NCI-H128 (cell line): ENCODE data around the gene PAQR3.
"Not testable (repeated sequence)": the region's sequence is repeated elsewhere in the genome, so short reads cannot be mapped to it uniquely, and the experiment has no call there.

Source experiments
- DNase-seq: peaks from one replicate; lab custom pipeline; 2025; ENCODE audit not compliant: unreplicated experiment; lab: John Stamatoyannopoulos, UW

PAQR3 gene

GRCh38 chr4:78930016-78930629 is 9.1 kb downstream of the PAQR3 start:
- DNase-seq: no peak

GRCh38 chr4:78928835-78929234 is 10.4 kb downstream of the PAQR3 start:
- DNase-seq: no peak

GRCh38 chr4:78926826-78927225 is 12.4 kb downstream of the PAQR3 start:
- no peak for DNase-seq

GRCh38 chr4:78923464-78924312 is 15.6 kb downstream of the PAQR3 start:
- no peak for DNase-seq

GRCh38 chr4:78922207-78922606 is 17.0 kb downstream of the PAQR3 start:
- DNase-seq: no peak

- no peak for DNase-seq
These were observed 28.6 kb downstream of the PAQR3 start for GRCh38 chr4:78910612-78911011.

- DNase-seq: not testable (repeated sequence)
These were observed 30.3 kb downstream of the PAQR3 start for GRCh38 chr4:78908974-78909373.

- DNase-seq: no peak
These were observed 31.6 kb downstream of the PAQR3 start for GRCh38 chr4:78907638-78908037.

GRCh38 chr4:78904143-78904542 is 35.1 kb downstream of the PAQR3 start:
- DNase-seq: no peak

GRCh38 chr4:78902298-78902697 is 36.9 kb downstream of the PAQR3 start:
- no peak for DNase-seq

- DNase-seq: no peak
These were observed 37.4 kb downstream of the PAQR3 start for GRCh38 chr4:78901882-78902281.

- DNase-seq: no peak
These were observed 39.9 kb downstream of the PAQR3 start for GRCh38 chr4:78899302-78899701.

GRCh38 chr4:78889955-78890354 is 49.3 kb downstream of the PAQR3 start:
- DNase-seq: no peak

- no peak for DNase-seq
These were observed 53.6 kb downstream of the PAQR3 start for GRCh38 chr4:78885598-78885997.

GRCh38 chr4:78880874-78881492 is 58.3 kb downstream of the PAQR3 start:
- DNase-seq: no peak

- no peak for DNase-seq
These were observed 61.2 kb downstream of the PAQR3 start for GRCh38 chr4:78878031-78878430.

GRCh38 chr4:78876568-78877320 is 62.5 kb downstream of the PAQR3 start:
- DNase-seq: no peak

GRCh38 chr4:78870056-78870455 is 69.2 kb downstream of the PAQR3 start:
- no peak for DNase-seq

GRCh38 chr4:78868712-78869111 is 70.5 kb downstream of the PAQR3 start:
- DNase-seq: not testable (repeated sequence)

- no peak for DNase-seq
These were observed 73.8 kb downstream of the PAQR3 start for GRCh38 chr4:78865451-78865850.

GRCh38 chr4:78864405-78865024 is 74.7 kb downstream of the PAQR3 start:
- peak; percentile 7 for DNase-seq
